Activated CD8-positive, alpha-beta memory T cell treated with anti-CD3 and anti-CD28 coated beads, Interleukin-2, amount 50 U/mL, for 1 hour (primary cell): ENCODE measurements around the gene IQCH.

Experiments used
- DNase-seq: peaks from one replicate; pipeline ENCODE4 v3.0.0-alpha.2; 2020; ENCODE audit errors: extremely low read depth

IQCH gene

GRCh38 chr15:67300266-67301025 is 45.9 kb downstream of the IQCH start:
- DNase-seq: no peak

- DNase-seq: peak; percentile 12
These were observed 49.1 kb downstream of the IQCH start for GRCh38 chr15:67303490-67304363.

GRCh38 chr15:67304778-67305177 is 50.2 kb downstream of the IQCH start:
- DNase-seq: no peak

GRCh38 chr15:67305506-67305905 is 50.9 kb downstream of the IQCH start:
- DNase-seq: no peak

- DNase-seq: no peak
These were observed 52.6 kb downstream of the IQCH start for GRCh38 chr15:67307156-67307555.

GRCh38 chr15:67307889-67308597 is 53.5 kb downstream of the IQCH start:
- no peak for DNase-seq

GRCh38 chr15:67311731-67312130 is 57.1 kb downstream of the IQCH start:
- no peak for DNase-seq

GRCh38 chr15:67319961-67320360 is 65.4 kb downstream of the IQCH start:
- DNase-seq: no peak

- DNase-seq: no peak
These were observed 66.8 kb downstream of the IQCH start for GRCh38 chr15:67321352-67321751.

GRCh38 chr15:67322481-67322880 is 67.9 kb downstream of the IQCH start:
- no peak for DNase-seq

- no peak for DNase-seq
These were observed 72.7 kb downstream of the IQCH start for GRCh38 chr15:67327312-67327711.

- DNase-seq: no peak
These were observed 73.2 kb downstream of the IQCH start for GRCh38 chr15:67327737-67328136.

- no peak for DNase-seq
These were observed 75.6 kb downstream of the IQCH start for GRCh38 chr15:67329984-67330733.

- DNase-seq: no peak
These were observed 77.1 kb downstream of the IQCH start for GRCh38 chr15:67331676-67332075.

- no peak for DNase-seq
These were observed 80.4 kb downstream of the IQCH start for GRCh38 chr15:67335026-67335425.

- no peak for DNase-seq
These were observed 81.1 kb downstream of the IQCH start for GRCh38 chr15:67335534-67336222.

GRCh38 chr15:67340630-67341029 is 86.0 kb downstream of the IQCH start:
- no peak for DNase-seq

- DNase-seq: no peak
These were observed 87.0 kb downstream of the IQCH start for GRCh38 chr15:67341539-67341938.

- DNase-seq: no peak
These were observed 88.6 kb downstream of the IQCH start for GRCh38 chr15:67343206-67343605.

GRCh38 chr15:67349634-67350033 is 95.0 kb downstream of the IQCH start:
- no peak for DNase-seq

- no peak for DNase-seq
These were observed 95.5 kb downstream of the IQCH start for GRCh38 chr15:67350042-67350441.
